Gastroesophageal sphincter (tissue), 3 donors: Measurements from ENCODE around the gene PCSK4.

Source experiments
- CTCF ChIP-seq, 4 experiments: fragments of 200-600 bp in 2 of 4; fragments of 450-650 bp in 2 of 4; sonication (generic) in 1 of 4; IDR thresholded peaks; one replicate each; pipeline ENCODE4 v1.5.1; 2017 to 2019; ENCODE audit warnings: antibody characterized with exemption in 4 of 4, mild to moderate bottlenecking in 2 of 4, moderate library complexity in 2 of 4
- POLR2A ChIP-seq, 2 donors: fragments of 450-650 bp; IDR thresholded peaks; one replicate each; pipeline ENCODE4 v1.6.1; 2017; ENCODE audit warnings: antibody characterized with exemption in 2 of 2, mild to moderate bottlenecking in 2 of 2, moderate library complexity in 1 of 2
- POLR2AphosphoS5 ChIP-seq: sonication (generic); formaldehyde crosslinking; IDR thresholded peaks from one replicate; pipeline ENCODE4 v1.6.1; 2017; ENCODE audit warnings: antibody characterized with exemption

DNA sequence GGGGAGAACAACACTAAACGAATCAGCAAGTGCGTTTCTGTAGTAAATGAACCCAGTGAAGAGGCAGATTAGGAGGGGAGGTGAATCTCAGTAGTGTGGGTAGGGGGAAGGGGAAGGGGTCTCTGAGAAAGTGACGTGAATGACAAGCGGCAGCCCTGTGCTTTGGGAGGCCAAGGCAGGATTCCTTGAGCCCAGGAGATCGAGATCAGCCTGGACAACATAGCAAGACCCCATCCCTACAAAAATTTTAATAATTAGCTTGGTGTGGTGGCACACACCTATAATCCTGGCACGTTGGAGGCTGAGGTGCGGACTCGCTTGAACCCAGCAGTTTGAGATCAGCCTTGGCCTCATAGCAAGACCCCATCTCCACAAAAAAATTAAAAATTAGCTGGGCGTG lies 41.9 kb upstream of the PCSK4 start:
- TF ChIP-seq POLR2A (IDR thresholded peaks at IDR 0.05) (no peak), CTCF (IDR thresholded peaks at IDR 0.05) (no peak), POLR2AphosphoS5 (no peak)
